HS-5 (cell line): ENCODE measurements around the gene SZRD1.
"Not testable (repeated sequence)": the region's sequence is repeated elsewhere in the genome, so short reads cannot be mapped to it uniquely, and the experiment has no call there.

Experiments
- DNase-seq: peaks from one replicate; pipeline ENCODE4 v3.0.0-alpha.2; 2012; ENCODE audit warnings: low read depth

SZRD1 gene, protein sequence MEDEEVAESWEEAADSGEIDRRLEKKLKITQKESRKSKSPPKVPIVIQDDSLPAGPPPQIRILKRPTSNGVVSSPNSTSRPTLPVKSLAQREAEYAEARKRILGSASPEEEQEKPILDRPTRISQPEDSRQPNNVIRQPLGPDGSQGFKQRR

DNA sequence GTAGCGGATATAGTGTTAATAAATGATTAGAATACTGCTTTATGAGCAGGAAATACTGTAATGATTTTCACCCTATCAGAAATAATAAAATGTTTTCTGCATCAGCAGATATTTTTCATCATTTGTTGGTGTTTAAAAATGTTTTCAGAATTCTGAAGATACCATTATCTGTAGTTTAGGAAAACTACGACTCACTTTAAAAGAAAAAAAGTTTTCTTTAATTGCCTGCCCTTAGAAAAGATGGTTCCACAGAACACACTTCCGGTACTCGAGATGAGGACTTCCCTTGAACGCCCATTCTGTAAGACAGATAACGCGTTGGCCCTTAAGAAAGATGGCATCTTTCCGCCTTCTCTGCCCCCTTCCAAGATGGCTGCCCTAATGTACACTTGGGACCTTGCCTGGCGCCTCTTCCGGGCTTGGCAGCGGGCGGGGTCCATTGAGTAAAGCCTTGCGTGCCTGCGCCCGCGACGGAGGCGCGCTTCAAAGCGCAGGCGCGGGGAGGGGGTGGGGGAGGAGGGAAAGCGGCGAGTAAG lies at the start of gene SZRD1:
Gene SZRD1 (plus strand): TSS at position 521 of the 536 bp plus-strand sequence. CDS start 16 bp downstream, outside the sequence.
- DNase-seq, result peak; percentile 97

DNA sequence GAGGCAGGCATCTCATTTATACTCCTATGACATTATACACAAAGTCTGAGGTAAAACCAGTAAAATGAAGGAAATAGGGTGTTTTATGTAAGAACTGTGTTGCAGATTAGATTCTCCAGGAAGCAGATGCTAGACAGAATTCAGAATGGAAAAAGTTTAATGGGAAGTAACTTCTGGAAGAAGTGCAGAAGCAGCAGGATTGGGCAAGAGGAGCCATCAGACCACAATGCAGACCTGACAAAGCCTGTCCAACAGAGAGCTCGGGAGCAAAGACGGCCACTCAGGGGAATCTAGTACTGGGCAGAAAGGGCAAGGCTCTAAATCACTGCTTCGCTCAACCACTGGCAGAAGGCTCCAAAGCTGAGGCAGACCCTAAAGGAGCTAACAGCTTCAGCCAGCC lies 48.5 kb upstream of the SZRD1 start:
- no peak for DNase-seq

DNA sequence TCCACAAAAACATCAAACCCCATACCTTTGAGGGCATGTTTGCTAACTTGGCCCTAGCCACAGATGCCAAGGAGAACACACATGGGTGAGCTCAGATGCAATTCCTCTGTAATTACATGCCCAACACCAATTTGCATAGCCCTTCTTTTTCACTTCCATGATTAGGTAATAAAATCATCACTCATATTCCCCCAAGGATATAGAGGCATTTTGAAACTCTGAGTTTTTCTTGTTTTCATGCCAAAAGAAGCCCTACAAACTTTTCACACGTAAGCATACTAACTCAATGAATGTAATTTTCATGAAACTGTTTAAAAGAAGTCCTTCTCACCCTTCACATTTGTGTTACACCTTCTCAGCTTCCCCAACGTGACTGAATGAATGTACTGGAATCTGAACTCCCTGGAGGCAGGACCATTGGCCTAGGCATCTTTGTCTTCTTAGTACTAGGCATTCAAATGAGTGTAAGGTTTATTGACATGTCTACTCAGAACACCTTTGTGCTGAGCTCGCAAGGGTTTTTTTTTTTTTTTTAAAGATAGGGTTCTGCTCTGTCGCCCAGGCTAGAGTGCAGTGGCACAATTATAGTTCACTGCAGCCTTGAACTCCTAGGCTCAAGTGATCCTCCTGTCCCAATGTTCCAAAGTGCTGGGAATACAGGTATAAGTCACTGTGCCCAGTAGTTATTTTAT lies 45.7 kb upstream of the SZRD1 start:
- no peak for DNase-seq

DNA sequence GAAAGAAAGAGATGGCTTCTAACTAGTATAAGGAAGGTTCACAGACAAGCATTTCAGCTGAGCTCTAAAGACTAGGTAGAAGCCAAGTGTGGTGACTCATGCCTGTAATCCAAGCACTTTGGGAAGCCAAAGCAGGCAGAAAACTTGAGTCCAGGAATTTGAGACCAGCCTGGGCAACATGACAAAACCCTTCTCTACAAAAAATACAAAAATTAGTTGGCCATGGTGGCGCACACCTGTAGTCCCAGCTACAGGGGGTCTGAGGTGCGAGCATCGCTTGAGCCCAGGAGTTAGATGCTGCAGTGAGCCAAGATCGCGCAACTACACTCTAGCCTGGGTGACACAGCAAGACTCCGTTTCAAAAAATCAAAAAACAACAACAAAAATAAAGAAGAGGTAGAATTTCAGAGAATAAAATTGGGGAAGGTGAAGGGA lies 42.6 kb upstream of the SZRD1 start:
- peak; percentile 31 for DNase-seq

DNA sequence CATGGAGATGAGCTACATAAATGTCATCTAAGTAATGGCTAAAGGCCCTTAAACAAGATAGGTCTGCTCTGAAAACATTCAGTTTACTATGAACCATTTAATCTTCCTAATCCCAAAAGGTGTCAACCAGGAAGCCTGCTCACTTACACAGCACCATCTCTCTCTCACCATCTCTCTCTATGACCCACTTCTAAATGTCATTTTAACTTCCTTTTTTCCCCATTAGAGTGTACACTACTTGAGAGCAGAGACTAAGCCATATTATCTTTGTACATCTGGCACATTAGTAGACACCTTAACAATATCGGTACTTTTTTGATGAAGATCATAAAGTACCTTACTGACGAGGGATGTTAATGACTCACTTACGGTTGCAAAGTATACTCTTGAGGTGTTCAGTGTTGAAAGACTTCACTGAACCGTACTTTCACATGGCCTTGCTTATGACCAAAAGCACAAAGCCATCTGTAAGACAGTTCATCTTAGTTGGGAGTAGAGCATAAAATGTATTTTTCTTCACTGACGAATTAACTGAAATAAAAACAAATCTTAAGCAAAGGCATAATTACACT lies 40.1 kb upstream of the SZRD1 start:
- DNase-seq, result no peak

DNA sequence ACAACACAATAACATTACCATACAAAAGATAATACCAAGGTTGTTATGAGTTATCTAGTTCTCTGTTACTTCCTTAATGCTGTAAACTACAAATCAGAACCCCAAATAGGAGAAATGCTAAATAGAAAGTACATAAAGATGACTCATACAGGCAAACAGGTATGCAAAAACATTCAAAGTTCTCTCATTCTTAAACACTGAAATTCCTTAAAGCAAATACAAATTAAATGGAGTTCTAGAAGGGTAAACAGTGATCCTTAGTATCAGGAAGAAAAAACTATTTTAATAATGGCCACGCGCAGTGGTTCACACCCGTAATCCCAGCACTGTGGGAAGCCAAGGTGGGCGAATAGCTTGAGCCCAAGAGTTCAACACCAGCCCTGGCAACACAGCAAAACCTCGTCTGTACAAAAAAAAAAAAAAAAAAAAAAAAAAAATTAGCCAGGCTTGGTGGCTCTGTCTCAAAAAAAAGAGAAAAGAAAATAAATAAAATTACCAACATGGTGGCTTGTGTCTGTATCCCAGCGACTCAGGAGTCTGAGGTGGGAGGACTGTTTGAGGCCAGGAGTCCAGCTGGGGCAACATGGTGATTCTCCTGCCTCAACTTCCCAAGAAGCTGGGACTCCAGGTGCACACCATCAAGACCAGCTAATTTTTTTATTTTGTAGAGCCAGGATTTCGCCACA lies 32.2 kb upstream of the SZRD1 start:
- no peak for DNase-seq

DNA sequence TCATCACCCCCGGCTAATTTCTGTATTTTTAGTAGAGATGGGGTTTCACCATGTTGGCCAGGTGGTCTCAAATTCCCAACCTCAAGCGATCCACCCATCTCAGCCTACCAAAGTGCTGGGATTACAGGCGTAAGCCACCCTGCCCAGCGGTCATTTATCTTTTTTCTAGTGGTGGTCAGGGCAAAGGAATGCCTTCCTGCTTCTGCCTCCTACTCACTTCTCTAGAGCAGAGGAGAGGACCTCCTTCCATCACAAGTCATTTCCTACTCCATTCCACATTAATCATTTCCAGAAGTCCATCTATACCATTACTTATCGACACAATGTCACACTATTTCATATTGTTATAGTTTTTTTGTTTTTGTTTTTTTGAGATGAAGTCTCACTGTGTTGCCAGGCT lies 28.1 kb upstream of the SZRD1 start:
- no peak for DNase-seq

DNA sequence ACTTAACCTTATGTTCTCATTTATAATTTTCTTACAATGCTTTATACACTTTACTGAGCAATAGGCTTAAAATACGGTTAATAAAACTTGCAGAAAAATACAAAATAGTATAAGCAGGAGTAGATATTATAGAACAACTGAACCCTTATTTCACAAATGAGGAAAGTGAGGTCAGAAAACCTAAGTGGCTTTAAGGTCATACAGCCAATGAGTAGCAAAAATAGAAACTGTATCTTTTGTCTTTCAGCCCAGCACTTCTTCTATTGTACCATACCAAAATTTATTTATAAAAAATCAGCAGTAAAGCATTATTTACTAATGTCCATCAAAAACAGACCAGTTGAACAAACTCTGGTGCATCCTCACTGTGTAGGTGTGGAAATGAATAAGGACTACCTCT lies 26.4 kb upstream of the SZRD1 start:
- no peak for DNase-seq

DNA sequence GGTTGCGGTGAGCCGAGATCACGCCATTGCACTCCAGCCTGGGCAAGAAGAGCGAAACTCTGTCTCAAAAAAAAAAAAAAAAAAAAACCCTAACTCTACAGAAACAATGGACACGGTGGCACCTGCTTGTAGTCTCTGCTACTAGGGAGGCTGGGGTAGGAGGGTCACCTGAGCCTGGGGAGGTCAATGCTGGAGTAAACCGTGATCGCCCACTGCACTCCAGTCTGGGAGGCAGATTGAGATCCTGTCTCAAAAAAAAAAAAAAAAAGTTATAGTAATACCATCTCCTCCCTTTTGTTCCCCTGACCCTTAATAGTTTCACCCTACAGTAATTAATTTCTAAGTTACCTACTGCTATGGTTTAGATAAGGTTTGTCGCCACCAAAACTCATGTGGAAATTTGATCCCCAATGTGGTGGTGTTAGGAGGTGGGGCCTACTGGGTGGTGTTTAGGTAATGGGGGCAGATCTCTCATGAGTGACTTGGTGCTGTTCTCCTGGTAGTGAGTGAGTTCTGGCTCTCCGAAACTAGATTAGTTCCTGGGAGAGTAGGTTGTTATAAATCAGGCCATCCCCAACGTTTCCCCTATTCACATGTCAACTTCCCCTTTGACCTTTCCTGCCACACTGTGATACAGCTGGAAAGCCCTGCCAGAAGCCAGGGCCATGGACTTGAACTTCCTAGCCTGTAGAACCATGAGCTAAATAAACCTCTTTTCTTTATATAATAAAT lies 24.5 kb upstream of the SZRD1 start:
- no peak for DNase-seq

DNA sequence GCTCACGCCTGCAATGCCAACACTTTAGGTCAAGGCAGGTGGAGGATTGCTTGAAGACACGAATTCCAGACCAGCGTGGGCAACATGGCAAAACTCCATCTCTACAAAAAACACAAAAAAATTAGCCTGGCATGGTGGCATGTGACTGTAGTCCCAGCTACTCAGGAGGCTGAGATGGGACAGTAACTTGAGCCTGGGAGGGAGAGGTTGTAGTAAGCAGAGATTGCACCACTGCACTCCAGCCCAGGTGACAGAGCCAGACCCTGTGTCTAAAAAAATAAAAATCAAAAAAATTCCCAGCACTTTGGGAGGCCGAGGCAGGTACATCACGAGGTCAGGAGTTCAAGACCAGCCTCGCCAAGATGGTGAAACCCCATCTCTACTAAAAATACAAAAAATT lies 23.8 kb upstream of the SZRD1 start:
- not testable (repeated sequence) for DNase-seq

DNA sequence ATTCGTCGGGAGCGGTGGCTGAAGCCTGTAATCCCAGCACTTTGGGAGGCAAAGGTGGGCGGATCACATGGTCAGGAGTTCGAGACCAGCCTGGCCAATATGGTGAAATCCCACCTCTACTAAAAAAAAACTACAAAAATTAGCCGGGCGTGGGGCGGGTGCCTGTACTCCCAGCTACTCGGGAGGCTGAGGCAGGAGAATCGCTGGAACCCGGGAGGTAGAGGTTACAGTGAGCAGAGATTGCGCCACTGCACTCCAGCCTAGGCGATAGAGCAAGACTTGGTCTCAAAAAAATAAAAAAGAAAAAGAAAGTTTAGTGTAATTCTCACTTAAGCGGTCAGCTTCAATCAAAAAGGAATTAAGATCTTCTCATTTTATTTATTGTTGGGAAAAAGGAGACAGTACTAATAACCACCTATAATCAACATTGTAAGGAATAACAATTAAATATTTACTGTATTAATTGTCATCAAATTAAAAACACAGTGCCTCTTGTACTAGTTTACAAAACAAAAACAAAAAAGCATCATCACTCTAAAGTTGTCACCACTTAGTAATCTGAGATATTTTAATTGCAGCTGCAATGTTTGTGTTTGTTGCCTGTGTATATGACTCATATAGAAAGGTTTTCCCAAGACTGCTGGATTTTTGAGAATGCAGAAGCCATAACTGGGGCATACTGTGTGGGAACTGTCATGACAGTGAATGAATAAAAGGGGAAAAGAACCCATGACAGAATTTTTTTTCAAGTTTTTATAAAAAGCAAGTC lies 18.4 kb upstream of the SZRD1 start:
- DNase-seq, result no peak

DNA sequence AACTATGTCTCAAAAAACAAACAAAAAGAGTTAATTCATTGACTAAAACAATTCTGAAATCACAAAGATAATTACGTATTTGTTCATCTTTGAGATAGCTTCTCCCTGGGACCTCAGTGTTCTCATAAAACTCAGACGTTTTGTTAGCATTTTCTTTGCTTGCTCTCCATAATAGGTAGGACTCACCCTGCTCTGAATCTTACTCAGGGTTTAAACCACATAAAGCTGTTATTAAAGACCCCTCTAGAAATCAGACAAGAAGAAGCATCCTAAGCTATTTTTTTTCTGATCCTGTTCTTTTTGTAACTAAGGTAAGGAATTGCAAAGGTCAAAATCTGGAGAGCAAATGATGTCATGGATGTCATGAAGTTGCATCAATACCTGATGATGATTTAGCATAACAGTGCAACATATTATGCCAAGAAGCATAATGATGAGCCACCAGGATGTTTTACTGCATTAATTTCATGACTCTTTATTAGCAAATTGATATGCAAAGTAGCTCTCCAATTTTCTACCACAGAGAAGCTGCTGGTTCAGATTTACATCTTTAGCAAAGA lies 17.1 kb upstream of the SZRD1 start:
- no peak for DNase-seq

DNA sequence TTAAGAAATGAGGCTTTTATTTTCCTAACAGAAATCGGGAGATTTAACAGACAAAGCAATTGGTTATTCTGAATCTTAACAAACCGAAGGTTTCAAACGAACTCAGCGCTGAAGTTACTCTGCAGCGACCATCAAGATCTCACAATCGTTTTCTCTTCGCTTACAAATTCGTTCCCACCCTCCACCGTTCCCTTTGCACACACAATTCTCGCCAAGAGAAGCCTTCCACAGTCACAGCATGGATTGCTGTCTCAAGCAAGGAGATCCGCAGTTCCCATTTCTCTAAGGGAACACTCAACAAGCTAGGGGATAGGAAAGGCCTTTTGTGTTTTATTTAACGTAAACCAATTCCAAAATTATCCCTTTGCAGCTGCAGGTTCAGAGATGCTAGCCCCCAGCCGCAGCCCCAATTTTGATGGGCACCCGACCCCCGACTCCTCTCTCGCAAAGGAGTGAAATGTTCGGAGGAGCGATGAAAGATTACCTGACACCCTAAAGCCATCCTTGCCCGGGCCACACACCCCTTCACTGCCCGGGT lies 15.5 kb upstream of the SZRD1 start:
- no peak for DNase-seq

DNA sequence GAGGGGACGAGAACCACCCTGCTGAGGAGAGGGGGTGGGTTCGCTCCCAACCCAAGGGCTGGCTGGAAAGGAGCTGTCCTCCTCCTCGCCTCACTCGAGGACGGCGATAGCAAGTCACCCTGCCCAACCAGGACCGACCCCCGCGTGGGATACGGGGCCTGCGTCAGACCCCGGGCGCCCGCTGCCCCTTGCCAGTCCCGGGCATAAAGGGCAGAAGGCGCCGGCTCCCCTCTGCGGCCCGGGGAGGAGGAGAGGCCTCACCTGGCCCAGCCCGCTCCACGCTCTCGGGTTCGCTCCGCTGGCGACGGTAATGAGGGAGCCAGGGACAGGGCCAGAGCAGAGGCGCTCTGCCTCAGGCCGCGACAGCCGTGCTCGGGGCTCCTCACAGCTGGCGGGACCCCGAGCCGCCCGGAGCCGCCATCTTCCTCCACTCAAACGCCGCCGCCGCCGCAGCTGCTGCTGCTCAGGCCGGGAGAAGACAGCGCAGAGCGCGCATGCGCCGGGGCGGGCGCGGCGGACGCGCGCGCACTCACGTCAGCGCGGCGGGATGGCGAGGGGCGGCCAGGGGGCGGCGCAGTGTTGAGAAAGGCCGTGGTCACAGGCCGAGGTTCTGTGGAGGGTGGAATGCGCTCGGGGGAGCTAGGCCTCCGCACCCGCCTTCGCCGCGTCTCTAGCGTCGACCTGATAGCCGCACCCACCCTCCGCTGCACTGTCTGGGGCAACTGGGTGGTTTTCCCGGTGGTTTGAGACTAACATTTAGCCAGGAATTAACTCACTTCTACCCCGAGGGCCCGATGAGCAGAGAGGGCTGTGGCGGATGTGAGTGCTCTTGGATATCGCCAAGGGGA lies 14.8 kb upstream of the SZRD1 start, which contains the start of gene FBXO42:
Gene FBXO42 (minus strand): TSS at position 487 of the 848 bp plus-strand sequence. CDS start 37,062 bp downstream, outside the sequence.
- peak; percentile 65 for DNase-seq

DNA sequence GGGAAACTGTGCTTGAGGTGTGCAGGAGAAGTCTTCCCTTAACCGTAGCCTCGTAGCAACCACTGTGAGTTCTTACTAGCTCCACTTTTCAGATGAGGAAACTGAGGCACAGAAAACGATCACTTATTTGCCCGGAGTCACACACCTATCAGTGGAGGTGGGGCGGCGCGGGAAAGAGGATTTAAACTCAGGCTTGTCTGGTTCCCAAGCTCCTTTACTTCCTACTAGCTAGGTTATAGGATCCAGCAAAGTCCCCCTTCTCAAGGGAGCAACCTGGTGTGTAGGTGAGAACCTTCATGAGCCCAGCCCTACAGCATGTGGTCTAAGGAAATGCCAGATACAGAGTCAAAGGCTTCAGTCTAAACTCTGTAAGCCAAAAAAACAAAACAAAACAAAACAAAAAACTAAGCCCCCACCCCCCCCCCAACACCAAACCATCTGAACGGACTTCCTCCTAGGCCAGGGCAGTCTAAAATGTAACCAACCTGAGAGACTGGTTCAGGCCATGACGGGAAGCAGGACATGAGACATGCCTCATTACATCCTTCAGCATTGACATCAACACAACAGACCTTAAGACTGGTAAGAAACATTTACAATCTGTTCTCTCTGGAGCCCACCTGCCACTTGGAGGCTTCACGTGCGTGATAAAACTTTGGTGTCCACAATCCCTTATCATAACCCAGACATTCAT lies 14.1 kb upstream of the SZRD1 start:
- DNase-seq, result no peak

DNA sequence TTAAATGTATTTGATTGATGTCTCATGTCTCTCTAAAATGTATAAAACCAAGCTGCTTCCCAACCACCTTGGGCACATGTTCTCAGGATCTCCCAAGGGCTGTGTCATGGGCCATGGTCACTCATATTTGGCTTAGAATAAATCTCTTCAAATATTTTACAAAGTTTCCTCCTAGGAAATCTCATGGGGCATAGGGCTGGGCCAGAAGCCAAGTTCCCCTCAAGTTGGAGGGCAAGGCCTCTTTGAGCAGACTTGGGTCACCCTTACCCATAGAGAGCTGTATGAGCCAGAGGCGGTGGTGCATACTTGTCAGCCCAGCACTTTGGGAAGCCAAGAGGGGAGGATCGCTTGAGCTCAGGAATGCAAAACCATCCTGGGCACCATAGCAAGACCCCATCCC lies 12.4 kb upstream of the SZRD1 start:
- no peak for DNase-seq

DNA sequence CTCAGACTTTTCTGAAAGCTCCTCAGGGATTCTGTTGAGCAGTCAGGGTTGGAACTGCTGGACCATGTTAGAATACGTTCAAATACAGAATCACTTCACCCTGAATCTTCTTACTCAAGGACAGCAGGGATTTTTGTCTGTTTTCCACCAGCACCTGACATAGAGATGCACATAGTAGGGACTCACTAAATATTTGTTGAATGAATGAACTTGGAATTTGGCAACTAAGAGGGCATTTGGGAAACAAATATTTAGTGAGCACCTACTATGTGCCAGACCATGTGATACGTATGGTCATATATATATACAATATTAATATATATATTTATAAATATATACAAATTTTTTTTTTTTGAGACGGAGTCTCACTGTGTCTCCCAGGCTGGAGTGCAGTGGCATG lies 10.2 kb upstream of the SZRD1 start:
- DNase-seq, result no peak

DNA sequence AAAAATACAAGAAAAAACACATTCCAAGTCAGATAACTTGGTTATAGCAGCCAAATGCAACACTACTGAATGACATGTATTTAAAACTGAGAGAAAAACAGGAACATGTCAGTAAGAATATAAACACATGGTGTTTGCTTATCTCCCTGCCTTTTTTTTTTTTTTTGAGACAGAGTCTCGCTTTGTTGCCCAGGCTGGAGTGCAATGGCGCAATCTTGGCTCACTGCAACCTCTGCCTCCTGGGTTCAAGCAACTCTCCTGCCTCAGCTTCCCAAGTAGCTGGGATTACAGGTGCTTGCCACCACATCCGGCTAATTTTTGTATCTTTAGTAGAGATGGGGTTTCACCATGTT lies 1.9 kb upstream of the SZRD1 start:
- not testable (repeated sequence) for DNase-seq
